Peyer's patch (tissue), 4 donors: ENCODE data around the gene OPRD1.

ENCODE experiments used
- CTCF ChIP-seq, 6 experiments: fragments of 450-650 bp in 4 of 6; fragments of 200-600 bp in 2 of 6; sonication (generic) in 1 of 6; IDR thresholded peaks; one replicate each; pipeline ENCODE4 v1.5.1; 2017 to 2019; ENCODE audit warnings: antibody characterized with exemption in 6 of 6, mild to moderate bottlenecking in 3 of 6, moderate library complexity in 1 of 6
- POLR2A ChIP-seq, 2 donors: fragments of 450-650 bp; IDR thresholded peaks; one replicate each; pipeline ENCODE4 v1.5.1; 2017; ENCODE audit warnings: antibody characterized with exemption in 2 of 2, mild to moderate bottlenecking in 2 of 2, moderate library complexity in 2 of 2

GRCh38 chr1:28811369-28811765, 603 bp upstream of the OPRD1 start:
- TF ChIP-seq CTCF (IDR thresholded peaks at IDR 0.05): no peak
- TF ChIP-seq POLR2A (IDR thresholded peaks at IDR 0.05): no peak
